HG02981 (cell line): ENCODE measurements around the gene PFKFB1.

ENCODE experiments used
- ATAC-seq: cut with Tn5 transposase; IDR thresholded peaks from one replicate; pipeline ENCODE4 v1.9.1; 2021; ENCODE audit warnings: mild to moderate bottlenecking, moderate library complexity; ENCODE audit not compliant: unreplicated experiment

Gene PFKFB1

DNA sequence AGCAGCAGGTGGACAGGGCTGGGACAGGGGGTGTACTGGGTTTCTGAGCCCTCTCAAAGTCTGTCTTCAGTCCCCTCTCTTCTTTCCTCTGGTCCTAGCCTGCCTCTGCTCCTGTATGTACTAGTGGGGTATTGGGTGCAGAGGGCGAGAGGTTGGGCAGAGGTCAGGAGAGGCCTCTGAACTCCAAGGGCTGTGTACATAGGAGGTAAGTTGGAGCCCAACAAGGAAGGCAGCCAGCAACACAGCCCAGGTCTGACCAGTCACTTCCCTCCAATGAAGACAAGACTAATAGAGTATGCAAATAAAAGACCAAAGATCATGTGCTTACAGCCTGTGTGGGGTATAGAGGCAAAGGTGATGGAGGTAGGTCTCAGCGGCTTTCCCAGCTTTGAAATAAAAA is at the start of gene PFKFB1:
TSS of gene PFKFB1 (minus strand) at position 90 of the 400 bp plus-strand sequence. CDS start 181 bp downstream, outside the sequence.
- ATAC-seq: no peak

DNA sequence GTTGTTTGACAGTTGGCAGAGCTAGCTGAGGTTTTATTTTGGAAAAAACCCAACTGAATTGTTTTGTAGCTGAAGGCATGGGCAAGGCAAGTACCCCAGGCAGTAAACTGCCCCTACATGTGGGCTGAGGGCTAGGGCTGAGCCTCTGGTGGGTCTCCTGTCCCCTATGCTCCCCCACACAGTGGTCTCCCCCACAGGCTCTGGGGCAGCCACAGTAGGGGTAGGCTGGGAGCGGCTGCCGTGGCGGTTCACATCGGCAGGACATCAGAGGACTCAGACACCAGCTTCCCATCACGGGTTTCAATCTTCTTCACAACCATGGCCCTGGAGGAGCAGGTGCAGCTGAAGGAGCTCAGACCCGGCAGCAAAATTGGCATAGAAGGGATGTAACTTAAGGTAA is 47.5 kb upstream of the PFKFB1 start:
- ATAC-seq: no peak

DNA sequence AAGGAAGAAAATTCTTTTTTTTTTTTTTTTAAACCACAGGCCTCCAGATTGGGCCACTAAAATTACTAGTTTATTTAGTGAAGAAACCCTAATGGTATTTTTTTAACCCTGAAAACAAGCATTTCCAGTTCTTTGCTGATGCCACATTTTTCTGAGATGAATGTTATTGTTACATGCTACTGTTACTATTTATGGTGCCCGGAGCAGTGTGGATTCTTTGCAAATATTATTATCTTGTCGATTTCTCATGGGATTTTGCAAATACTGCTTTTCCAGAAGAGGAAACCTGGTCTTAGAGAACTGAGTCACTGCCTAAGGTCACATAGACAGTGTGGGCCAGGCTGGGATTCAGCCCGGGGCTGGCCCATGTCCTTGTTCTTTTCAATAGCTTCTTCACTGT is 45.5 kb upstream of the PFKFB1 start:
- no peak for ATAC-seq

DNA sequence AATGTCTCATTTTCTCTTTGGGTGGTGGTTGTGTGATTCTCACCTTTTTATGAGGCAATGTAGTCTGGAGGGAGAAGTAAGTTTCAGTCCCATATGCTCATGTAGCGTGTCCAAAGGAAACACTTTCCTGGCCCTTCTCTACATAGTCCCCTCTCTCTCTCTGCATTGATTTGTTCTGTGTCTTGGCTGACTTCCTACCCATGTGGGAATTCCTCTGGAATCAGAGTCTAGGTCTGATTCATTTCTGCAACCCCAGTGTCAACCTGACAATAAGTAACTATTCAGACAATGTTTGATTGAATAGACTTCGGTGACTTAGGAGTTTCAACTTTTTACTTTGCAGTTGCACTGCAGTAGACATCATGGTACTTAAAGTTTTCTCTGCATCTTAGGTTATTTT is 39.4 kb upstream of the PFKFB1 start:
- no peak for ATAC-seq

DNA sequence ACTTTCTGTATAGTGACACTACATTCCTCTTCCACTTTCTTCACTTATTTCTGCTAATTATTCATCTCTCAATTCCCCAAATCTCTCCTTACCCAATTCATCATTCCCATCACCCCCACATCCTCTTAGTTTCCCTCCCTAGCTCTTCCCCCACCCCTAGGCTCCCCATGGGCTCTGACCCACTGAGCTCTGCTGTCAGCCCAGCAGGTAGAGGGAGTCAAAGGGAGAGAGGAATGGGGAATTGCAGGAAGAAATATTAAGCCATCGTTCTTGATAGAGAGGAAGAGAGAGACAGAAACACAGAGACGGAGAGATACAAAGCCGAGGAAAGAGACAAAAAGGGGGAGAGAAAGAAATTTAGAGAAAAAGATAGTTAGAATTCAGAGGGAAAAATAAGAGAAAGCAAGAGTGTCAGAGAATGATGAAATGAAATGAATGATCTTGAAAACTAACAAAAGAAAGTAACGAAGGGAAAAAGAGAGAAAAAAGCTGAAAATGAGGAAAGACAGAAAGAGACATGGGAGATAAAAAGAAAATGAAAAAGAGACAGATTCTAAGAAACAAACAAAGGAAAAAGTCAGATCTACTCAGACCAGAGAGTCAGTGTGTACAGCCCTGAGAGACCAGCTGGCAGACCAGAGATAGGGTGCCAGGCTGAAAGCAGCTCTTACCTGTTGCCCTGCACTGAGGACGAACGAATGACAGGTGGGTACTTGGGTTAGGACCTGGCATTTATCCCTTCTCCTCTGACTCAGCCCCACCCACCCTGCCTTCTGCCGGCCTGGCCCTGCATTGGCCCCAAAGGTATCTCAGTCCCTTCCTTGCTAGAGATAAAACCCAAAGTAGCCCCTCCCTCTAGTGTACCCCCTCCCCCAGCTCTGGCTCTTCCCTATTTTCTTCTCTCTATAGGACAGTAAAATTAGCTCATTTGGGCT is 36.5 kb upstream of the PFKFB1 start, which contains the start of gene ALAS2:
TSS of gene ALAS2 (minus strand) at position 707 of the 935 bp plus-strand sequence. CDS start 4,977 bp downstream, outside the sequence.
- ATAC-seq: no peak

DNA sequence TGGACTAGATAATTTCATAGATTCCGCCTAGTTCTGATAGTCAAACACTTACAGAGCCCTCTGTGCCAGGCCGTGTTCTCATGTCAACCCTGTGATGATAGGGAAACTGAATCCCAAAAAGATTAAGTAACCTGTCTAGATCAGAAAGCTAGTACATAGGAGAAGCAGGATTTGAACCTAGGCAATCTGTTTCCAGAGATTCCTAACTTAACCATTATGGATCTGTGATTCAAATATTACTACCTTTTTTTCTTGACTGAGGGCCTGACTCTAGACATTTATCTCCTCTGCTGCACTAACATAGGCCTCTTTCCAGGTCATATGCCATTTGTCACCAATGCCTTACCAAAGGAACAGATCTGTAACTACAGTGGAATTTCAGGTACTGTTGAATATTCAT is 35.3 kb upstream of the PFKFB1 start:
- no peak for ATAC-seq

DNA sequence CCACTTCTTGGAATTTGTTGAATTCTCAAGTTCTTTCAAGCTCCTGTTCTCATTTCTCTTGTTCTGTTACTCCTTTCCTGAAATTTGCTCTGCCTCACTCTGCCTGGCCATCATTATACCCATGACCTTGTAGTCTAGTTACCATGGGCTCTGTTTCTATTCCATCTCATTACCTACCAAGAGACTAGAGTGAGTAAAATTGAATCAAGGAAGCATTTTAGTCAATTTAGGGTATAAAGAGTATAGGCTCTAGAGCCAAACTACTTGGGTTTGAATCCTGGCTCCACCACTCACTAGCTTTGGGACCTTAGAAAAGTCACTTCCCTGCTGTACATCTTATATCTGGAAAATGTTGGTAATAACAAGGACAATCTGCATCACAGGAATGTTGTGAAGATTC is 34.6 kb upstream of the PFKFB1 start:
- ATAC-seq: no peak

DNA sequence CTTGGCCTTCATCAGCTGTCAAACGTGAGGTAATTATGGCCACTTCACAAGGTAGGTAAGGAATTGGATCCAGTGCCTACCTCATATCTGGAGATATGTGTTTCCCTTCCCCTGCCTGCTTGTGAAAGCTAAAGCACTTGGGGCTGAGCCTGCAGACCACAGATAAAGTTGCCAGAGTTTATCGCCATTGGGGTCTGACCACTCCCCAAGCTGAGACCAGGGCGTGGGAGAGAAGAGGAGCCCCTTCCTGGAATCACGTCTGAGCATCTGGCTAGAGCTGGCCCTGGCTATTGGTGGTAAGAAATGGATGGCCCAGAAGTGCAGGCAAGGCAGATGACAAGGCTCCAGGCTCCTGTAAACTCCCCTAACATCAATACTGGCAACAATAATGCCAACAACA is 34.1 kb upstream of the PFKFB1 start:
- no peak for ATAC-seq

DNA sequence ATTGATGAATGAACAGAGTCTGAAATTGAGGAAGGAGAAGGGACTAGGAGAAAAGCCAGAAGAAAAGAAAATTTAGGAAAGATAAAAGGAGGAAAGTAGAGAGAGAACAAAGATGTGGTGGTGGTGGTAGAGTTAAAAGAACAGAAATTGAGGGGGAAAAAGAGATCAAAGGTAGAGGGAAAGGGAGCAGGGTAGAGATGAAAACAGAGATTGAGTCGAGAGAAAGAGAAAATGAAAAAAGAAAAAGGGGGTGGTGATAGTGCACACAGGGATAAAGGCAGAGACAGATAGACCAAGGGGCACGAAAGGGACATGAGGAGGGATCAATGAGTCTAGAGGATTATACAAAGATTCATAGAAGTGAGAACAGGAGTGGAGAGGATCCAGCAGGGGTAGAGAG is 32.9 kb upstream of the PFKFB1 start:
- ATAC-seq: no peak

DNA sequence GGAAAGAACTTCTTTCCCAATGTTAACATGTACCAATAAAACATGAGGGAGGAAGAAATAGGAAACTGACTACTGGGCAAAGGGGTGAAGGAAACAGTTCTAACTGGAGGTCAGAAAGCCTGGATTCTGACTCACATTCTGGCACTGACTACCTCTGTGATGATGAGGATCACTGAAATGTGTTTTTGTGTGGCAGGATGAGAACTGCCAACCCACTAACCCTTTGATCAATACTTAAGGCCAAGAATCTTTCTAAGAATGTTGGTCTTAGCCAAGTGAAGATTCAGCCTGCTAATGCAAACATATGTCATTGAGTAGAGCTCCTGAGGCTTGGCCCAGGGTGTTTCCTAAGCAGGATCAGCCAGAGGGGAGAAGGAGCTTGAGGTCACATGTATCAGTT is 32.2 kb upstream of the PFKFB1 start:
- no peak for ATAC-seq

DNA sequence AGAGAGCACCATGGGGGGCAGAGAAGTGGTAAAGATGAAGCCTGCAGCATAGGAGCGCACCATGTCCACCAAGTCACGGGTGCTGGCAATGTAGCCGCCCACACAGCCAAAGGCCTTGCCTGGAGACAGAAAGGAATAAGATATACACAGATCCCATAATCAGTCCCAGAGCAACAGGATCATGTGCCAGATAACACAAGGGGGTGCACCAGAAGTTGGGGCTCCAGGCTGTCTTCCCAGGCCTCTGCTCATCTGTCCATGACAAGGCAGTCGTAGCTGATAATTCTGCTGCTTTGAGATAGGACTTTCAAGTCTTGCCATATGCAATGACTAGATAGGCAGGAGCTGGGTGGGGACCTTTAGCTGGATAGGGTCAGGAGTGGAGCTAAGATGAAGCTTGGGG is 20.9 kb upstream of the PFKFB1 start:
- ATAC-seq: no peak

DNA sequence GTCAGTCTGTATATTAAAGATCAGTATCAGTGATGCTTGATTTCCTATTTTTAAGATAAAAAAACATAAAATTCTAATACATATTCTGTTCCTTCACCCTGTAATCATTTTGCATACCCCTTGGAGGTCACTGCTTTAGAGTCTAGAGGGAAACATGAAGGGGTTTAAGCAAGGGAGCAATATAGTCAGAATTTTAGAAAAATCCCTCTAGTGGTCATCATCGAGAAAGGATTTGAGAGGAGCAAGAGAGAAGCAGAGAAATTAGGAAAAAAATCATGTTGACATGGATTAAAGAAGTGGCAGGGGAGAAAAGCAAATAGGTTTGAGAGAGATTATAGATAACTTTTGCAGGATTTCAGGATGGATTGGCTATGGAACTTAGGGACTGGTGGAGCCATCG is 17.3 kb upstream of the PFKFB1 start:
- ATAC-seq: no peak

DNA sequence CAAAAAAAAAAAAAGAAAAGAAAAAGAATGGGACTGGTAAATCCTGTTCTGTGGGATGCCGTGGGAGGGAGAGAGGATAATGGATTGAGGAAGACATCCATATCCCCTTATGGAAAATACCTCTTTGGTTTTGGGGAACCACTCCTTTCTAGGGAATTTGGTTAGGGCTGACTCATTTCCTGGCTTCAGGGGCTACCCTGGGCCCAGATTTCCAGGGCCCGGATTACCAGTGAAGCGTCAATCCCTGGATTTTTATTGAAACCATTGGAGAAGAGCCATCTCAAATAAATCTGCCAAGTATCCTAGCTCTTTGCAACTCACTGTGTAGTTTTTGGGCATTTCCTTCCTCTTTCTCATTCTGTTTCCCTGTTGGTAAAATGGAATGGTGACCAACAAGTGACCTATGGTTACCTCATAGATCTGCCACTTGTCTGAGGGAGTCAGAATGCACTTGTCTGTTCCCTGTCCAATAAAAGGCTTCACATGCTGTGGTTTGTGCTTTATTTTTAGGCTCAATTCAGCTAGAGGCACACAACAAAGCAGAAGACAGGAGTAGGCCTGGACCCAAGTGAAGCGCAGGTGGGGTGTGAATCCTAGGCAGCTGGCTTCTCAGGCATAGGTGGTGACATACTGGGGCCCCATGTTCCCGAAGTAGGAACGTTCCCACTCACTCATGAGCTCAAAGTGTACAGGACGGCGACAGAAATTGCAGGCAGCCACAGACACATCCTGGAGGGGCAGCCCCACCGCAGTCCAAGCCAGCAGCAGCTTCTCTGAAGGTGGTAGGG is 14.8 kb upstream of the PFKFB1 start:
- ATAC-seq: no peak

DNA sequence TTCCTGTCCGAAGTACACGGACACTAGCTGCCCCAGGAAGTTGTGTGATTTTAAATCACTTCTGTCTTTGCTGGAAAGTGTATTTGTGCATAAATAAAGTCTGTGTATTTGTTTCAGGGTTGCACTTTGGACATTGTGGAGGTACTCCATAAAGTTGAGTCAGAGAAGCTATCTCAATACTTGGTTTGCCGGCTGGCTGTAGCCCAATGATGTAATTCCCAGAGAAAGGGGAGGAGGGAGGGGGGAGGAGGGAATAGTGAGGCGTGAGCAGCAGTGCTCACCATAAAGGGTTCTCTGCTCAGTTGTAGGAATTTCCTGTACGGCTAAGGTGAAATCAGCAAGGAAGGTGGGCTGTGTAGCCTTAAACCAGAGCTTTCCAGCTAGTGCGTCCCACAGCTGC is 13.7 kb upstream of the PFKFB1 start:
- ATAC-seq: no peak

DNA sequence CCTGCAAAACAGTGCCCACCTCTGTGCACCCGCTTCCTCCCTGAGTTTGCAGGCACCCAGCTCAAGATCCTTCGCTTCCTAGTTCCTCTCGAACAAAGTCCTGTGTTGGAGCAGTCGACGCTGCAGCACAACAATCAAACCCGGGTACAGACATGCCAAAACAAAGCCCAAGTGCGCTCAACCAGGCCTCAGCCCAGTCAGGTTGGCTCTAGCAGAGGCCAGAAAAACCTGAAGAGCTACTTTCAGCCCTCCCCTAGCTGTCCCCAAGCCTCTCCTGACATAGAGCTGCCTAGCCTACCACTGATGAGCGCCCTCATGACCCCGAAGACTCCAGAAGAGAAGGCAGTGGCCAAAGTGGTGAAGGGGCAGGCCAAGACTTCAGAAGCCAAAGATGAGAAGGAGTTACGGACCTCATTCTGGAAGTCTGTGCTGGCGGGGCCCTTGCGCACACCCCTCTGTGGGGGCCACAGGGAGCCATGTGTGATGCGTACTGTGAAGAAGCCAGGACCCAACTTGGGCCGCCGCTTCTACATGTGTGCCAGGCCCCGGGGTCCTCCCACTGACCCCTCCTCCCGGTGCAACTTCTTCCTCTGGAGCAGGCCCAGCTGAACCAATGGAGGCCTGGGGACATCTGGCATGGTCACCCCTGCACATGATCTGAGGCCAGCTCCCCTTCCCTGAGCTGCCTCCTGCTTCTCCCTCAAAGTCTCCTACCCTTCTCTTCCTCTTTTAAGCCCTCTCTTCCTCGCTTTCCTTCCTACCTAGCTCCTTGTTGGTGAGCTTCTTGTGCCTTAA is 13.0 kb upstream of the PFKFB1 start:
- ATAC-seq: no peak

DNA sequence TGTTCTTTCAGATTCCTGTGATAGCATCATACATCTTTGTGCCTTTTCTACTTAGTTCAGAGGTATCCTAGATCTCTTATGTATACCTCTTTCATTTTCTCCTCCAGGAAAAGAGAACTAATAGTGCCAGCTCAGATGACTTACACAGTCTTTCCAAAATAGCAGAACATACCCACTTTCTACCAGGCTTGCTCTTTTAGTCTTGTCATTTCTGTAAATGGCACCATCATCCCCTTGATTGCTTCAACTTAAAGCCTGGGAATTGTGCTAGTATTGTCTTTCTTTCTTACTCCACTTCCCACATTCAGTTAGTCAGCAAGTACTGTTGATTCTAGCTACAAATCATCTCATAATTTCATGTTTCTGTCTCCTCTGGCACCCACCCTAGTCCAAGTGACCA is 11.3 kb upstream of the PFKFB1 start:
- ATAC-seq: no peak

DNA sequence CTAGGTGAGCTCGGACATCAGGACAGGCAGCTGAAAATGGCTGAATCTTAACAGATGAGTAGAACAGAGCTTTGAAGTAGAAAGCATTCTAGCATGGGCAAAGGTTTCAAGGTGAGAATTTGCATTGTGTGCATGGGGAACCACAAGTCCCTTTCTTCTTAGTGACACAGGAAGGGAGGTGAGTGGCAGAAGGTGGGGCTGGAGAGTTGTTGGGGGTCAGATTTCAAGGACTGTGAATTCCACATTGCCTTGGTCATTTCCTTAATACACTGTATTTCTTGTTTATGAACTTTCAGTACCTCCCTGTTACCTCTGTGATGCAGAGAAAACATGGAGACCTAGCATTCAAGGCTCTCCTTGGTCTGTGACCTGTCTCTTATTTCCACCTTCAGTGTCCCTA is 10.2 kb upstream of the PFKFB1 start:
- ATAC-seq: no peak

DNA sequence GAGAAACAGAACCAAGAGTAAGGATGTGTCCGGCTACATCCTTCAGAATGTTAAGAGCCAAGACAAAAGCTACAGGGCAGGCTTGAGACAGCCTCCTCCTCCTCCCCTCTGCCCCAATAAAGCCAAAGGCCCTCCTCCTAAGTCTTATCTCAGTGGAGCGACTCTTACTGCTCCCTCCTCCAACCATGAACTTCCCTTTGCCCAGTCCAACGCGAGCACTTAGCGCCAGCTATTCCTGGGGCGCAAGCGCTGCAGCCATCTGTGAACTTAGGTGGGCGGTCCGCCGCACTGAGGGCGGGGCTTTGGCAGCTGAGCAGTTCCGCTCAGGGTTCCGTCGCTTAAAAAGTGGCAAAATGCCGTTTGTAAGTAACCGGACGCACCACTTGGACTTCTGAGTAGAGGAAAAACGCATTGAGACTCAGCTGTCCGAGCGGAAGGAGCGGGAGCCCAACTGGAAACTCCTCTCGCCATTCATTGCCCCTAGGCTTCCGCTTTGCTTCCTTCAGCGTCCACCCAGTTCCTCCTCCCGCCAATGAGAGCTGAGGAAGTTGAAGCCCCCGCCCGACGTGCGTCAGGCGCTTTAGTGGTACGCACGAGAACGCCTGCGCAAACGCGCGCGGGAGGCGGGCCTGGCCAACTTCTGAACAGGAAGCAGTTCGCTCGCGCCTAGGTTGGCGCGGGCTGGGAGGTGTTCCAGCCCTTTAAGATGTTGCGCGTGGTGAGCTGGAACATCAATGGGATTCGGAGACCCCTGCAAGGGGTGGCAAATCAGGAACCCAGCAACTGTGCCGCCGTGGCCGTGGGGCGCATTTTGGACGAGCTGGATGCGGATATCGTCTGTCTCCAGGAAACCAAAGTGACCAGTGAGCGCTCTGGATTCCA is 6.0 kb upstream of the PFKFB1 start, which contains the start of gene APEX2:
TSS of gene APEX2 (plus strand) at position 647 of the 882 bp plus-strand sequence. CDS start at position 707, 60 bp downstream.
- ATAC-seq: peak; percentile 94

DNA sequence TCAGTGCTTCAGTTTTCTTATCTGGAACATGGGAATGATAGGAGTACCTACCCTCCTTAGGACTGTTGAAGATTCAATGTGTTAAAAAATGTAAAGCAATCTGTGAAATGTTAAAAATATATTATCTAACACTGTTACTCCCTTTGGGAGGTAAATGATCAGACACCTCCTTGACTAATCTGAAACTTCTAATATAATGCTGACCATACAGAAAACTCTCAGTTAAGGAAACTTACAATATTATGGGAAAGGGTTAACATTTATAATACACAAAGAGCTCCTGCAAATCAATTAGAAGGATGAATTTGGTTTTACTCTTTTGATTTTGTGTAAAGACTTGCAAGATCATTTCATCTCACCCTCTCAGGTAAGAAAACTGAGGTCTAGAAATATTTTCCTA is 1.6 kb upstream of the PFKFB1 start:
- ATAC-seq: no peak
